Stimulated activated memory B cell treated with anti-CD40 and anti-IgM and Interleukin-4, amounts not matched to agents 10 μg/mL and 1 μg/mL and 100 μg/mL, for 72 hours (primary cell): ENCODE data around the gene F2RL1.
"Not testable (repeated sequence)": the region's sequence is repeated elsewhere in the genome, so short reads cannot be mapped to it uniquely, and the experiment has no call there.

Source experiments
- ATAC-seq: fragments of 150-1000 bp; cut with Tn5 transposase; 2 replicates; pipeline ENCODE4 v1.10.0; 2021
- H3K27ac Mint-ChIP-seq: one replicate; pipeline ENCODE4 v1.8.0; 2022; ENCODE audit warnings: mild to moderate bottlenecking, mixed read lengths
- H3K27me3 Mint-ChIP-seq: one replicate; pipeline ENCODE4 v1.8.0; 2022; ENCODE audit warnings: mixed read lengths
- H3K36me3 Mint-ChIP-seq: one replicate; pipeline ENCODE4 v1.8.0; 2022; ENCODE audit warnings: mixed read lengths
- H3K4me1 Mint-ChIP-seq: one replicate; pipeline ENCODE4 v1.8.0; 2022; ENCODE audit warnings: mixed read lengths
- H3K4me3 Mint-ChIP-seq: one replicate; pipeline ENCODE4 v1.8.0; 2022; ENCODE audit warnings: mild to moderate bottlenecking, moderate library complexity, mixed read lengths
- H3K9me3 Mint-ChIP-seq: one replicate; pipeline ENCODE4 v1.8.0; 2022; ENCODE audit warnings: mixed read lengths

The F2RL1 gene

DNA sequence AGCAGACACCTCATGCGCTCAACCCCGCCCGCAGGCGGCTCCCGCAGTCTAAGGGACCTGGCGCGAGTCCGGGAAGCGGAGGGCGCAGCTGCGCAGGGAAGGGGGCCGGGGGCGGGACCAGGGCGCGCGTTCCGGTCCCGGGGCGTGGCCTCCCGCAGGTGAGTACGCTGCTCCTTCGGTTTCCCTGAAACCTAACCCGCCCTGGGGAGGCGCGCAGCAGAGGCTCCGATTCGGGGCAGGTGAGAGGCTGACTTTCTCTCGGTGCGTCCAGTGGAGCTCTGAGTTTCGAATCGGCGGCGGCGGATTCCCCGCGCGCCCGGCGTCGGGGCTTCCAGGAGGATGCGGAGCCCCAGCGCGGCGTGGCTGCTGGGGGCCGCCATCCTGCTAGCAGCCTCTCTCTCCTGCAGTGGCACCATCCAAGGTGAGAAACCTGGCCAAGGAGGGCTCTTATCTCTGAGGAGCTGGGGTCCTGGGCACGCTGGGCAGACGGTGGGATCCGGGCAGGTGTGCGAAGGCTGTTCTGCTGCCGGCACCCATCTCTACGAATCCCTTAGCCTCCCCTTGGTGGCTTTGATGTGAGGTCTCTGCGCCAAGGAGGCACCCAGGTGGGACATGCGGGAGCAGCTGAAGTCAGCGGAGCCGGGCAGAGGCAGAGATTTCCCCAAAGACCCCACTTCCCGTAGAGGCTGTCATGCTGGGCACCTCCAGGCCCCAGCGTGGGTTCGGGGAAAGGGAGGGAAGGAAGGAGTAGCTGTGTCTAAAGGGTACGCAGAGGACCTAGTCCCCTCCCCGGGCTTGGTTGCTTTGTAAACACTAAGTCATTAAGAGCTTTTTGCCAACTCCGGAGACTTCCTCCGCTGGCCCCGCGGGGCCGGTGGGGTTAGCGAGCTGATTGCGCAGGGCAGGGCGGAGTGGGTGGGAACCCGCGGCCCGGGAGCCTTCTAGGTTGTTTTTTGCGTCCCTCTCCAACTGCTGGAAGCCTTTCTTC, at the start of gene F2RL1:
Gene F2RL1 (plus strand): TSS at position 187 of the 988 bp plus-strand sequence. CDS start 153 bp downstream, at position 340.
- Mint-ChIP-seq H3K9me3 (no peaks in the 10 kb centered on the region), H3K4me3 (peak within 1 kb of the TSS; percentile 76), H3K27ac (no peak within 1 kb of the TSS), H3K27me3 (peaks cover 56% of the 10 kb centered on the region), H3K36me3 (no peaks in the 10 kb centered on the region), H3K4me1 (peaks cover 18% of the 10 kb centered on the region)
- ATAC-seq, result peak; percentile 49

- not testable (repeated sequence) for H3K9me3 Mint-ChIP-seq, H3K4me3 Mint-ChIP-seq, H3K27ac Mint-ChIP-seq, H3K36me3 Mint-ChIP-seq, H3K4me1 Mint-ChIP-seq, H3K27me3 Mint-ChIP-seq, ATAC-seq
Observed at GRCh38 chr5:76771041-76771440, 47.8 kb upstream of the F2RL1 start.

GRCh38 chr5:76771705-76772405, 47.0 kb upstream of the F2RL1 start:
- Mint-ChIP-seq H3K4me1 (no peaks in the 10 kb centered on the region), H3K27me3 (no peaks in the 10 kb centered on the region), H3K9me3 (no peaks in the 10 kb centered on the region), H3K27ac (no peak overlapping the region), H3K36me3 (no peaks in the 10 kb centered on the region), H3K4me3 (no peak overlapping the region)
- ATAC-seq, result no peak

DNA sequence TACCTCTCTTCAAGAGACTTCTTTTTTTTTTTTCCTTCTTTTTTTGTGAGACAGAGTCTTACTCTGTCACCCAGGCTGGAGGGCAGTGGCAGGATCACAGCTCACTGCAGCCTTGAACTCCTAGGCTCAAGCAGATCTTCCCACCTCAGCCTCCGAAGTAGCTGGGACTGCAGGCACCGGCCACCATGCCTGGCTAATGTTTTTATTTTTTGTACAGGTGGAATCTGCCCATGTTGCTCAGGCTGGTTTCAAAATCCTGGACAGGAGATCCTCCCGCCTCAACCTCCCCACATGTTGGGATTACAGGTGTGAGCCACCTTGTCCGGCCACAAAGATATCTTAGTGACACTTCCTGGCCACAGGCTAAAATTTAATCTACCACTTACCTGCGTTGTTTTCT, 42.9 kb upstream of the F2RL1 start:
- Mint-ChIP-seq H3K9me3 (peaks cover 3% of the 10 kb centered on the region), H3K27me3 (no peaks in the 10 kb centered on the region), H3K4me1 (peaks cover 7% of the 10 kb centered on the region), H3K36me3 (no peaks in the 10 kb centered on the region), H3K4me3 (no peak overlapping the region), H3K27ac (no peak overlapping the region)
- ATAC-seq, result no peak

- no peak overlapping the region for H3K4me3 Mint-ChIP-seq
- peaks cover 7% of the 10 kb centered on the region for H3K4me1 Mint-ChIP-seq
- H3K36me3 Mint-ChIP-seq, result no peaks in the 10 kb centered on the region
- H3K27ac Mint-ChIP-seq, result no peak overlapping the region
- ATAC-seq, result no peak
- peaks cover 3% of the 10 kb centered on the region for H3K9me3 Mint-ChIP-seq
- no peaks in the 10 kb centered on the region for H3K27me3 Mint-ChIP-seq
Observed at GRCh38 chr5:76776391-76776790, 42.4 kb upstream of the F2RL1 start.

DNA sequence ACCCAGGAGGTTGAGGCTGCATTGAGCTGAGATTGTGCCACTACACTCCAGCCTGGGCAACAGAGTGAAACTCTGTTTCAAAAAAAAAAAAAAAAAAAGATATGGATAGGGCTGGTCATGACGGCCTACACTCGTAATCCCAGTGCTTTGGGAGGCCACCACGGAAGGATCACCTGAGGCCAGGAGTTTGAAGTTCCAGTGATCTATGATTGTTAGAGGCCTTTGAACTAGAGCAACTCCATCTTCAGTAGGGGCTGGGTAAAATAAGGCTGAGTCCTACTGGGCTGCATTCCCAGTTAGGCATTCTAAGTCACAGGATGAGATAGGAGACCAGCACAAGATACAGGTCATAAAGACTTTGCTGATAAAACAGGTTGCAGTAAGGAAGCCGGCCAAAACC, 38.2 kb upstream of the F2RL1 start:
- not testable (repeated sequence) for H3K4me3 Mint-ChIP-seq, H3K27me3 Mint-ChIP-seq, H3K4me1 Mint-ChIP-seq, H3K27ac Mint-ChIP-seq, ATAC-seq, H3K36me3 Mint-ChIP-seq, H3K9me3 Mint-ChIP-seq

DNA sequence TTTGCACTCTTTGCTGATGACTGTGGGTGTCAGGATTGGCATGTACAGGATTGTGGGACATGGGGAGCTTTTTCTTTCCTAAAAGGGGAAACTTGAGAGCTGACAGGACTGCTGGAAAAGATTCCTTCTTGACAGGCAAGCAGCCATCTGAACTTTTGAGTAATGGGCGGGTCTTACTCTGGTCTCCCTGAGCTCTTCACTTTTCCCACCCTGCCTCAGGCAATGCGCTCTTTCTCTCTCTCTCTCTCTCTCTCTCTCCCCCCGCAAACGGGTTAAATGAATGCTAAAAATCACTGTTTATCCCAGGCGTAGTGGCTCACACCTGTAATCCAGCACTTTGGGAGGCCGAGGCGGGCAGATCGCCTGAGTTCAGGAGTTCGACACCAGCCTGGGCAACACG, 37.1 kb upstream of the F2RL1 start:
- Mint-ChIP-seq H3K4me3 (no peak overlapping the region), H3K4me1 (peaks cover 7% of the 10 kb centered on the region), H3K27ac (no peak overlapping the region), H3K9me3 (peaks cover 3% of the 10 kb centered on the region), H3K36me3 (no peaks in the 10 kb centered on the region), H3K27me3 (peaks cover 9% of the 10 kb centered on the region)
- no peak for ATAC-seq

DNA sequence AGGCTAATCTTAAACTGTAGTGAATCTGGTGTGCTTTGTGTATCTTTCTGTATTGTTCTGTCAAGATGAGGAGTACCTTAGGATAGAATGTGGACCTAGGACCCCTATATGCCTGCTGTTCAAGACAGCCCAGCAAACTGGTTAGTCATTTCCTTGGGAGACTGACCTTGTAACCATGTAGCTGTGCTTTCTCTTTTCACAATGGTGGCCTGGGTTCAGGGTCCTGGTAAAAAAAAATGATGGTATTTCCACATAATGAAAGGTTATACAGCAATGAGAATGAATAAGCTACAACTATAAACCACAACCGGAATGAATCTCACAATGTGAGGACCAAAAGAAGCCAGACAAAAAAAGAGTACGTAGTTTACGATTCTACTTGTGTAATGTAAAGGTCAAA, 36.4 kb upstream of the F2RL1 start:
- no peak overlapping the region for H3K4me3 Mint-ChIP-seq
- H3K4me1 Mint-ChIP-seq, result peaks cover 7% of the 10 kb centered on the region
- peaks cover 3% of the 10 kb centered on the region for H3K9me3 Mint-ChIP-seq
- ATAC-seq, result no peak
- H3K27ac Mint-ChIP-seq, result no peak overlapping the region
- peaks cover 9% of the 10 kb centered on the region for H3K27me3 Mint-ChIP-seq
- no peaks in the 10 kb centered on the region for H3K36me3 Mint-ChIP-seq

DNA sequence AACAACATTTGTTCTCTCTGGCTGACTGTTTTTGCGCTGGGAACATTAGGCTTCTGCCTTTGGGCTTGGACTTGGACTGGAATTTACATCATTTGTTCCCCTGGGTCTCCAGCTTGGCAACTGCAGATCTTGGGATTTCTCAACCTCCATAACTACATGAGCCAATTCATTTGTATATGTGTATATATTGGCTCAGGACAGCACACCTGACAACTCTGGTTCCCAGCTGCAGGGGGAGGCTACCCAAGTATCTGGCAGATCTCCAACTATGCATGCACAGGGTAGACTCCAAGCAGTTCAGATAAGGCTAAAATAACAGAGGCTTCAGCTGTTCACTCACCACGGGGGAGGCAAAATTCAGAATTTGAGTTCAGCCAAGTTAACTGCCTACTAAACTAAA, 31.6 kb upstream of the F2RL1 start:
- H3K9me3 Mint-ChIP-seq, result no peaks in the 10 kb centered on the region
- no peaks in the 10 kb centered on the region for H3K4me1 Mint-ChIP-seq
- no peaks in the 10 kb centered on the region for H3K36me3 Mint-ChIP-seq
- H3K27me3 Mint-ChIP-seq, result peaks cover 9% of the 10 kb centered on the region
- no peak overlapping the region for H3K27ac Mint-ChIP-seq
- no peak for ATAC-seq
- no peak overlapping the region for H3K4me3 Mint-ChIP-seq

- no peaks in the 10 kb centered on the region for H3K4me1 Mint-ChIP-seq
- H3K4me3 Mint-ChIP-seq, result no peak overlapping the region
- H3K9me3 Mint-ChIP-seq, result no peaks in the 10 kb centered on the region
- no peaks in the 10 kb centered on the region for H3K36me3 Mint-ChIP-seq
- no peak for ATAC-seq
- peaks cover 9% of the 10 kb centered on the region for H3K27me3 Mint-ChIP-seq
- H3K27ac Mint-ChIP-seq, result no peak overlapping the region
Observed at GRCh38 chr5:76788362-76788761, 30.5 kb upstream of the F2RL1 start.

- H3K4me1 Mint-ChIP-seq, H3K27me3 Mint-ChIP-seq, H3K27ac Mint-ChIP-seq, ATAC-seq, H3K9me3 Mint-ChIP-seq, H3K4me3 Mint-ChIP-seq, H3K36me3 Mint-ChIP-seq: not testable (repeated sequence)
Observed at GRCh38 chr5:76789275-76789674, 29.6 kb upstream of the F2RL1 start.

- no peak for ATAC-seq
- no peaks in the 10 kb centered on the region for H3K36me3 Mint-ChIP-seq
- no peaks in the 10 kb centered on the region for H3K9me3 Mint-ChIP-seq
- H3K27me3 Mint-ChIP-seq, result peaks cover 7% of the 10 kb centered on the region
- no peak overlapping the region for H3K4me3 Mint-ChIP-seq
- H3K27ac Mint-ChIP-seq, result no peak overlapping the region
- H3K4me1 Mint-ChIP-seq, result no peaks in the 10 kb centered on the region
Observed at GRCh38 chr5:76789991-76790581, 28.7 kb upstream of the F2RL1 start.

- Mint-ChIP-seq H3K27ac (no peak overlapping the region), H3K4me1 (no peaks in the 10 kb centered on the region), H3K4me3 (no peak overlapping the region), H3K27me3 (no peaks in the 10 kb centered on the region), H3K9me3 (no peaks in the 10 kb centered on the region), H3K36me3 (no peaks in the 10 kb centered on the region)
- peak; percentile 45 for ATAC-seq
Observed at GRCh38 chr5:76790632-76791290, 28.1 kb upstream of the F2RL1 start.

DNA sequence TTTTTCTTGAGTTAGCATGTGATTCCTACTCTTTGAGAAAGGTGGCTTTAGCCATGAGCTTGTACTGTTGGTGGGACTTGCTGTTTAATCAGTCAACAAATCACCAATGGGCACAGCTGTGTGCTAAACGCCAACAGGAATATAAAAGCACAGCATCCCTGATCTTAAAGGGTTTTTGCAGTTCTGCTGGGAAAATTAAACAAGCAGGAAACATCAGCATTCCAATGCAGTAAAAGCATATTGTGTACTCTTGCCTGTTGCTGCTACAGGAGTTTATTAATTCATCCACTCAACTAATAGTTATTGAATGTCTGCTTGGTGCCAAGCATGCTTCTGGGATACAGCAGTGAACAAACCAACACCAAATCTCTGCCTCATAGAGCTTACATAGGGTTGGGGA, 27.4 kb upstream of the F2RL1 start:
- H3K27me3 Mint-ChIP-seq, result no peaks in the 10 kb centered on the region
- ATAC-seq, result peak; percentile 24
- H3K27ac Mint-ChIP-seq, result no peak overlapping the region
- H3K4me1 Mint-ChIP-seq, result no peaks in the 10 kb centered on the region
- H3K36me3 Mint-ChIP-seq, result no peaks in the 10 kb centered on the region
- H3K9me3 Mint-ChIP-seq, result no peaks in the 10 kb centered on the region
- no peak overlapping the region for H3K4me3 Mint-ChIP-seq

DNA sequence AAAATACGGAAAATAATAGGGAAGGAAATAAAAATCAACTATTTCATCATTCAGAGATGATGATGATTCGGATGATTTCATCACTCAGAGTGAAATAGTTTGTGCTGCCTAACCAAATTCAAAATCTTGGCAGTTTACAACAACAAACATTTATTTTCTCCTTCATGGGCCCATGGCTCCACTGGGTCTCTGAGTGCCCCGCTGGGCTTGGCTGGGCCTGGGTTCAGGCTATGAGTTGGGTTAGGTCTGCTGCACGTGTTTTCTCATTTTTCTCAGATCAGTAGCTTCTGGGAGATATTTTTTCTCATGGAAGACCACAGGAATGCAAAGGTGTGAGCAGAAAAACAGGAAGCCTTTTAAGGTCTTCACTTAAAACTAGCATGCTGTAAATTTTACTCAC, 24.0 kb upstream of the F2RL1 start:
- Mint-ChIP-seq H3K27ac (no peak overlapping the region), H3K9me3 (no peaks in the 10 kb centered on the region), H3K4me3 (no peak overlapping the region), H3K36me3 (no peaks in the 10 kb centered on the region), H3K27me3 (peaks cover 5% of the 10 kb centered on the region), H3K4me1 (no peaks in the 10 kb centered on the region)
- no peak for ATAC-seq
